NCI-H510A treated with DMSO at 0.1 percent for 48 hours (cell line): ENCODE measurements around the gene ADD1.

Experiments used
- DNase-seq: peaks from one replicate; lab custom pipeline; 2025; lab: John Stamatoyannopoulos, UW

ADD1 gene

DNA sequence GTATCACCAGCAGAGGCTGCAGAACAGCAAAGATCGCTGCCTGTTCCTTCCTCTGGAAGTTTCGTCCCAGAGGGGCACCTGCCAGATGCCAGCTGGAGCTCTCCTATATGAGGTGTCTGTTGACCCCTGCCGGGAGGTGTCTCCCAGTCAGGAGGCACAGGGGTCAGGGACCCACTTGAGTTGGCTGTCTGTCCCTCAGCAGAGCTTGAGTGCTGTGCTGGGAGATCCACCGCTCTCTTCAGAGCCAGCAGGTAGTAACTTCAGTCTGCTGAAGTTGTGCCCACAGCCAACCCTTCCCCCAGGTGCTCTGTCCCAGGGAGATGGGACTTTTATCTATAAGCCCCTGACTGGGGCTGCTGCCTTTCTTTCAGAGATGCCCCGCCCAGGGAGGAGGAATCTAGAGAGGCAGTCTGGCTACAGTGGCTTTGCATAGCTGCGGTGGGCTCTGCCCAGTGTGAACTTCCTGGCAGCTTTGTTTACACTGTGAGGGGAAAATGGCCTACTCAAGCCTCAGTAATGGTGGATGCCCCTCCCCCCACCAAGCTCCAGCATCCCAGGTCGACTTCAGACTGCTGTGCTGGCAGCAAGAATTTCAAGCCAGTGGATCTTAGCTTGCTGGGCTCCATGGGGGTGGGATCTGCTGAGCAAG is 78.9 kb downstream of the ADD1 start:
- DNase-seq: peak; percentile 51

DNA sequence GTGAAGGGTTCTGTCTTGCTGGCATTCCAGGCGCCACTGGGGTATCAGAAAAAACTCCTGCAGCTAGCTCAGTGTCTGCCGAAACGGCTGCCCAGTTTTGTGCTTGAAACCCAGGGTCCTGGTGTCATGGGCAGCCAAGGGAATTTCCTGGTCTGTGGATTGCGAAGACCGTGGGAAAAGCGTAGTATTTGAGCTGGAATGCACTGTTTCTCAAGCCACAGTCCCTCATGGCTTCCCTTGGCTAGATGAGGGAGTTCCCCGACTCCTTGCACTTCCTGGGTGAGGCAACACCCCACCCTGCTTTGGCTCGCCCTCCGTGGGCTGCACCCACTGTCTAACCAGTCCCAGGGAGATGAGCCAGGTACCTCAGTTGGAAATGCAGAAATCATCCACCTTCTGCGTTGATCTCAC is 79.5 kb downstream of the ADD1 start:
- no peak for DNase-seq

DNA sequence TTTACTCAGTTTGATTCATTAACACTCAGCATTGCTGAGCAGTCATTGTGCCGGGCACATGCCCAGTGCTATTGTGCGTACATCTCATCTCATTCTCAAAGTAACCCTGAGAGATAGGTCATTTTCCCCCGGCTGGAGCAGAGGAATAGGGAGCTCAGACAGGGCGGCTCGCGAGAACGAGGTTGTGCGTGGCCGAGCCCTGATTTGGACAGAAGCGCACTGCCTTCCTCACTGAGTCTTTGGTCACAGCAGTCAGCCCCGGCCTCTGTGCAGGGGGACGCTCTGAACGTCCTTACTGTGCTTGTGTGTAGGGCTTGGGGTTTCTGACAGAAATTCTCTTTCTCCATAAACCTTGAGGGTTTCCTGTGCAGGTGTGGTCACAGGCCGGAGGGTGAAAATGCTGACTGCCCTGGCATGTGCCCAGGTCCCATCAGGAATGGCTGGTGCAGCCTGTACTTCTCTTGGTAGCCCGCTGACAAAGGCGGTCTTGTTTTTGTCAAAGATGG is 80.1 kb downstream of the ADD1 start:
- DNase-seq: no peak

DNA sequence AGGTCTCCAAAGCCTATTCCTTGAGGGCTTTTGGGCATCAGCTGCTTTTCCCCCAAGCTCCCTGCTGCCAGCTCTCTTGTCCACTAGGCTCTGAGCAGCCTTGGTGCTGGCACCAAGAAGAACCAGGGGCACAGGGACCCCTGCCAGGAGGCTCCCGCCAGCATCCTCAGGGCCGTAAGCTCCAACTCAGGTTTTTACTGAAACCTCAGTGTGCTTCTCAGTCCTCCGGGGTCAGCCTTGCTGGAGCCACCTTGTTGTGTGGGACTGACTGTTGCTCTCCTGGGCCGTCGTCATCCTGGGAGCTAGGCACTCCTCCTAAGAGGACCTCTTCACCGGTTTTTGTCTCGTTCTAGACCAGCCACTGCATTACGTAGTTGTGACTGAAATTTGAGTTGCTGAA is 80.6 kb downstream of the ADD1 start:
- DNase-seq: no peak

DNA sequence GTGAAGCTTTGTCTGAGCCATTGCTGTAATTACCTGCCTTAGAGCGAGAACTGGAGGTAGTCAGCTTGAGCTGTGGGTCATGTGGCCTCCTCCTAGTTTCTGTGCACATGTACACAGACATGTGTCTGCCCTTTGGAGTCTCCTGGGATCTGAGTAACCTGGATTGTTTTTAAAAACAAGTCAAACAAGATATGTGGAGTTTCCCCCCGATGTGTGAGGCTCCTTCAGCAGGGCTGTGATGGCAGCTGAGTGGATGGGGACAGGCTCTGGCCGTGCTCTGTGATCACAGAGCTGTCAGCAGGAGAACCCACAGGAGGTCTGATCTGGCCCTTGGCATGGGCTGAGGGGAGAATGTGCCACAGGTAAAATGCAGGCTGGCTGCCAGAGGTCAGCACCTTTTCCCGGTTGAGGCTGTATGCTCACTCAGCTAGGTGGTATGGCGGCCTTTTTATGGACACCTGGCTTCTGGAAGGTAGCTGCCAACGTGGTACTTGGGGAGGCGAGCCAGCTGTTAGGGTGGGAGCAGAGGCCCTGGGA is 81.2 kb downstream of the ADD1 start:
- no peak for DNase-seq

DNA sequence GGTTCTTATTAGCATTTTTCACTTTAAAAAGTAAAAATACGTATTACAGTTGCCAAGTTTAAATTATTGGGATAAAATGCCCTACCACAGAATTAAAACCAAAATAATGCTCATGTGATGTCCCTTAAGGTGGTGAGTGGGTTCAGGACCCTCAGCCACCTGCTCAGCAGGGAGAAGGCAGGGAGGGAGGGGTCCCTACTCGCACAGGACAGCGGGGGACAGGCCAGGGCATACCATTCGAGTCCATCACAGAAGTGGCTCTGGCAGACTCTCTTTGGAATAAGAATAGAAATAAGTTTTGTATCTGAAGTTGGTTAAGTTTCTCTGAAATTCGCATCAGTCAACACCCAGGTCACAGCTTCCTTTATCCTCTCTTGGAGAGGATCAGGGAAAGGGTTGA is 81.9 kb downstream of the ADD1 start:
- DNase-seq: no peak

DNA sequence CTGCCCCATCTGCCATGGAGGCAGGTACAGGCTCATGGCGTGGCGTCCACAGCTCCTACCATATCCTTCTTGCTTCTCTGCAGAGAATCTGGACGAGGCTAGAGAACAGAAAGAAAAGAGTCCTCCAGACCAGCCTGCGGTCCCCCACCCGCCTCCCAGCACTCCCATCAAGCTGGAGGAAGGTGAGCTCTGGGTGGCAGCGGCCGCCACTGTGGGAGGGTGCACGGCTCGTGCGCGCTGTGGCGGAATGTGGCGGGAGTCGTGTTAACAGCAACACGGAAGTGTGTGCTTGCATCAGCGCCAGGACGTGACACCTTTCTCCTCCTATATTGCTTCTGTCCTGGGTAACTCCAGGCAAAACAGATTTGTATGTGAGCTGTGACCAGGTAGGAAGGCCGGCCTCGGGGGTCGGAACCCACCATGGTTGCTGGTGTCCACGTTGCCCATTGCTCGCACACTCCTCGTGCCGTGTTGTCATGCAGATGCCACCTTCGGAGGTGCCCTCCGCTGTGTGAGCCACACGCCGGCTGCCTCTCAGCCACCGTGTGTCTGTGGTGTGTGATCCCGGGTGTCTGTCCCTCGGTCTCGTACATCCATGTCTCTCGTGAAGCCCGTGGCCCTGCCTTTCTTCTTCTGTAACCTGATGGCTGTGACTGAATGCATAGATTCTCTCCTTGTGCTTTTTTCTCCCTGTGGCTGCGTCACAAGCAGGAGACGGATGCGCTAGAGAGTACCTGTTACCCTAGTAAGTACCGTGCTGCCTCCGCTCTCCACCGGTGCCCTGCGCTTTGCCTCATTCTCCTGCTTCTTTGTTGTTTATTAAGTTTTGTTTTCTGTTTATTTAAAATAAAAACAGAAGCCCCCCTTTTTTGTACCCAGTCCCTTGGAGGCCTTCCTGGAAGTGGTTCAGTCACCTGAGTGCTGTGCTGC is 82.6 kb downstream of the ADD1 start:
- no peak for DNase-seq

DNA sequence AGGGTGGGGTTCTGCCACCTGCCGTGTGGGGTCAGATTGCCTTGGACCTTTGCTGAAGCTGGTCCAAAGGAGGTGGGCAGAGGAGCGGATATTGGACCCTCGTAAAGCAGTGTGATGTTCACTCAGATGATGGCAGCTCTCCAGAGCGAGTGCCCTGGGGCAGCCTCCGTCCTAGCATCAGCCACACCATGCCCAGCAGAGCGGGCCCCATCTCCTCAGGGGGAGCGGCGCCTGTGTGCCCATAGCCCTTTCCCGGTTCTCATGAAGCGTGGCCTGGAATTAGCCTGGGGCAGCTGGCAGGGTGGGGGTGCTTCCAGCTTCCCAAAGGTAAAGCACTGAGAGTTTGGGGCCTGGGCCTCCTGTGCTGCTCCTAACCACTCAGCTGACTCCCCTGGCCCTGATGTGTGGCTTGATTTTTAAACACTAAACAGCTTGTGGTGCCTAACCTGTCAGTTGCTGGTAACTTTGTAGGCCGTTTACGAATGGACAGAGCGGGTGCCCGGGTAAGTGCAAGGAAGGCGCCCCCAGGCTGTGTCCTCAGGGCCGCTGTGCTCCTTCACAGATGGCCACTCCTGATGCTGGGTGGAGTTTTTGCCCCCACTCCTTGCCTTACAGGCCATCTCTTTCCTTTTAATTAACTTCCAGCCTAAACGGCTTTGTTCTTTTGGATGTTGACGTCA is 83.5 kb downstream of the ADD1 start:
- no peak for DNase-seq

DNA sequence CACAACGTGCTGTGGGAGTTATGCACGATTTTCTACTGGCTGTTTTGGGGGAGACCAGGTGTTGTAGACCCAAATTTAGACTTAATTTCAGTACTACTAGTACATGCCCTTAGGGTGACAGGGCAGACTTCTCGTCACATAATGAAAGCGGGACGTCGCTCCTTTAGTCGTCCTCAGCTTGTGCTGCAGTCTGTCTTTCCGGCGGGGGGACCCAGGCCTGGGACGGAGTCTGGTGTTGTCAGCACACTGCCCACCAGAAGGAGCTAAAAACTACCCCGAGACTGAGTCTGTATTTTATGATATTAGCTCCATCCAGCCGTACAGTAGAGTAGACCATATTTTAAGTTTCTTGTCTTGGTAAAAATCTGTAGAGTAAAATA is 84.0 kb downstream of the ADD1 start:
- no peak for DNase-seq

DNA sequence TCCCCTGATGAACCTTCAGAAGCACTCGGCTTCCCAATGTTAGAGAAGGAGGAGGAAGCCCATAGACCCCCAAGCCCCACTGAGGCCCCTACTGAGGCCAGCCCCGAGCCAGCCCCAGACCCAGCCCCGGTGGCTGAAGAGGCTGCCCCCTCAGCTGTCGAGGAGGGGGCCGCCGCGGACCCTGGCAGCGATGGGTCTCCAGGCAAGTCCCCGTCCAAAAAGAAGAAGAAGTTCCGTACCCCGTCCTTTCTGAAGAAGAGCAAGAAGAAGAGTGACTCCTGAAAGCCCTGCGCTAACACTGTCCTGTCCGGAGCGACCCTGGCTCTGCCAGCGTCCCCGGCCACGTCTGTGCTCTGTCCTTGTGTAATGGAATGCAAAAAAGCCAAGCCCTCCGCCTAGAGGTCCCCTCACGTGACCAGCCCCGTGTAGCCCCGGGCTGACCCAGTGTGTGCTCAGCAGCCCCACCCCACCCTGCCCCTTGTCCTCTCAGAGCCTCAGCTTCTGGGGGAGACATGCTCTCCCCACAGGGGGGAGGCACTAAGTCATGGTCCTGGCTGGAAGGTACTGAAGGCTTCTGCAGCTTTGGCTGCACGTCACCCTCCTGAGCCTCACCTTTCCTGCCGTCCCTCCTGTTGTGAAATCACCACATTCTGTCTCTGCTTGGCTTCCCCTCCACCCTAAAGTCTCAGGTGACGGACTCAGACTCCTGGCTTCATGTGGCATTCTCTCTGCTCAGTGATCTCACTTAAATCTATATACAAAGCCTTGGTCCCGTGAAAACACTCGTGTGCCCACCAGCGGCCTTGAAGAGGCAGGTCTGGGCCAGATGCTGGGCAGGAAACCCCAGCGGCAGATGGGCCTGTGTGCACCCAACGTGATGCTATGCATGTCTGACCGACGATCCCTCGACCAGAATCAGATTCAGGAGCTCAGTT is 84.9 kb downstream of the ADD1 start:
- no peak for DNase-seq

DNA sequence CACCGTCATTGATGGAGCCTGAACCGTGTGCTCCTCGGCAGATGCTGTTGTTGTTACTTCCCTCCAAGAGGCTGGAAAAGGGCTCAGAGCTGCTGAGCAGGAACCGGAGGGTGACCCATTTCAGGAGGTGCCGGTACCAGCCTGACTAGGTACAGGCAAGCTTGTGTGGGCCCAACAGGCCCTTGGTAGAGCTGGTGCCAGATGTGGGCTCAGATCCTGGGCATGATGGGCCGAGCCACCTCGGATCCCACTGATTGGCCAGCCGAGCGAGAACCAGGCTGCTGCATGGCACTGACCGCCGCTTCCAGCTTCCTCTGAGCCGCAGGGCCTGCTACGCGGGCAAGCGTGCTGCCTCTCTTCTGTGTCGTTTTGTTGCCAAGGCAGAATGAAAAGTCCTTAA is 85.8 kb downstream of the ADD1 start:
- DNase-seq: no peak

DNA sequence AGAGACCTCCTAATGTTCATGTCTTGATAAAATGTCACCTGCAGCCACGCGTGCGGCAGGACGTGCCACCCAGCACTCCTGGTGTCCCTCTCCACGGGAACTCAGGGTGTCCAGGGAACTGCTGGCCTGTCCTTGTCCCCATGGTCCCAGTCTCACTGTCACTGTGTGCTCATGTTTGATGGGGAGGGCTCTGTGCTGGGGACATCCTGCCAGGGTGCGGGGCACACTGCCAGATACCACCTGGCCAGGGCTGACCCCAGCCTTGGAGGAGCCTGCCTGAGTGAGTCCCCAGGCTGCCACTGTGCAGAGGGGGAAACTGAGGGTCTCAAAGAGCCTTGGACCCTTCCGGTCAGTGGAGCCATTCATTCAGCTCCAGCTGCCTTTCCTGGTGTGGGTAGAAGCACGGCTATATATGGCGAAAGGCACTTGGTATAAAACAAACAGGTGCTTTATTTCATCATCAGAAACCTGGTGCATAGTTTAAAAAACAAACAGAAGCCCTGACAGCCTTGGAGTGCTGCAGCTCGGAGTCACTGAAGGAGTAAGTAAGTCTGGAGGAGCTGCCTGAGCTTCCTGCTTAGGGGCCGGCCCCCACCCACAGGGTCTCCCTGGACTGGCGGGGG is 86.6 kb downstream of the ADD1 start:
- peak; percentile 79 for DNase-seq

DNA sequence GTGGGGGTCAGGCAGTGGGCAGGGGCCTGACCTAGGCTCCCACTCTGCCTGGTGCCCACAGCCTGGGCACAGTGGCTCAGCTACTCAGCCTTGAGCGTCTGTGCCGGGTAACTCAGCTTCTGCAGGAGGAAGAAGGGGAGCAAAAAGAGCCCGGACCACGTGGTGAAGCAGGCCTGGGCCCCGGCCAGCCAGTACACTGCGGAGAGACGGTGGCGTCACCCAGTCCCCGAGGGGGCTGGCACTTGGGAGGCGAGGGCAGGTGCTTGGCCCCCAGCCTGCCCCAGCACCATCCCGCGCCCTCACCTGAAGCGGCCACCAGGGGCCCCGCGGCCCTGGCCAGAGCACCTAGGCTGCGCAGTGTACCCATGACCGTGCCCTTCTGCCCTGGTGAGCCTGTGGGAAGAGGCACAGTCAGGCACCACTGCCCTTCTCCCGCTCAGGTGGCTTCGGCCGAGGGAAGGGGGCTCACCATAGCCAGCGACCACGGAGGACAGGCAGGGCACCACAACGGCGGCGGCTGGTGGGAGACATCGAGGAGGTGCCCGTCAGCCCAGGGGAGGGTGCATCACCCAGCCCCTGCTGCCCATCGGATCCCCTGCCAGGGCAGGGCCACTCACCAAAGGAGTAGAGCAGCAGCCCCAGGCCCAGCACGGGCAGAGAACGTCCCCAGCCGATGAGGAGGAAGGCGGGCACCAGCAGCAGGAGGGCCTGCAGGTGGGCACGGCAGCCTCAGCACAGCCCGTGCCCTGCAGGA is 87.3 kb downstream of the ADD1 start:
- peak; percentile 30 for DNase-seq

DNA sequence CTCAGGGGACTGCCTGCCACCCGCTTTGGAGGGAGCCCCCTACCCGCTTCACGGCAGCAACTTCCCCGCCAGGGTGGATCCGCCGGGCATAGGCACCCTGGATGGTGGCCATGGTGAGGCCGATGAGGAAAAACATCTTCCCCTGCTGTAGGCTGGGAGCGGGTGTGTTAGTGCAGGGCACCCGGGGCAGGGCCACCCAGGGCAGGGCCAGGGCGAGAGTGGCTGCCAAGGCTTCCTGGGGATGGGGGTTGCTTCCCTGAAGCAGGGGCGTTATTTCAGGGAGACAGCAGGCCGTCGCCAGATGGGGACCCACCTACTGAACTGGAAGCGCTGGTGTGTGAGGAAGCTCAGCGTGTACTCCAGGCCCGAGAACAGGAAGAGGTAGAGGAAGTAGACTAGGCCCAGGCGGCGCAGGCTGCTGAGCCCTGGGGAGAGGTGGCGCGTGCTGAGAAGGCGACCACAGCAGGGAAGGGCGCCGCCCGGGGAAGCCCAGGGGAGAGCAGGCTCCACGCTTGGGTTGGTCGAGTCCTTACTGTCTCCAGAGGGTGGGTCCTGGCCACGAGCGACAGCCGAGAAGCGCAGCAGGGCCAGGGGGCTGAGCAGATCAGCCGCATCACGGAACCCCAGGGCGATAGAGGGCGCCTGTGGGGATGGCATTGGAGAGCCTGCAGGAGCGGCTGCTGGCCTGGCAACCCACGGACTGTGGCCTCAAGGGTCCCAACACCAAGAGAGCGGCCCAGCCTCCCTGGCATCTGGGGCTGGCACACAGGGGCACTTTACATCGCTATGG is 88.1 kb downstream of the ADD1 start:
- DNase-seq: no peak

DNA sequence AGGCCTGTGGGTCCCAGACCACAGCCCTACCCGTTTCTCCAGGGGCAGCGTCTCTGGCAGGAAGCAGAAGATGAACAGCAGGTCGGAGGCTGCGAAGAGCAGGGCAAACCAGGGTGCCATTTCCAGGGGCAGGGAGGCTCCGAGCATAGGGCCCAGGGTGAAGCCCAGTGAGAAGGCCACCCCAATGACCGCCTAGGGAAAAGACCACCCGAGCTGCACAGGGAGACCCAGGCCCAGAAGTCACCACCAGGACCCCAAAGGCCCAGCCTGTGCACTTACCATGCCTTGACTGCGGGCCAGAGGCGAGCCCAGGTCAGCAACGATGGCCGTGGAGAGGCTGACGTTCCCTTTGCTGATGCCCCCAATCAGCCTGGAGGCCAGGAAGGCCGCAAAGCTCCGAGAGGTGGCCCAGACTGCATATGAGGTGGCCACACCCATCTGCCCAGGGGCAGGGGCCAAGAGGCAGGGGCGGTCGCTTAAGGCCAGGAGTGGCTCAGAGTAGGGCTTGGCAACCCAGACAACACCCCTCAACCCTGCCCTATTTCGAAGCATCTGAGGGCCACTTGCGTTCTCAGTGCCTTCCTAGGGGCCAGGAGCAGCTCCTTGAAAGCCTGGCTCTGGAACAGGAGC is 88.8 kb downstream of the ADD1 start:
- DNase-seq: no peak

DNA sequence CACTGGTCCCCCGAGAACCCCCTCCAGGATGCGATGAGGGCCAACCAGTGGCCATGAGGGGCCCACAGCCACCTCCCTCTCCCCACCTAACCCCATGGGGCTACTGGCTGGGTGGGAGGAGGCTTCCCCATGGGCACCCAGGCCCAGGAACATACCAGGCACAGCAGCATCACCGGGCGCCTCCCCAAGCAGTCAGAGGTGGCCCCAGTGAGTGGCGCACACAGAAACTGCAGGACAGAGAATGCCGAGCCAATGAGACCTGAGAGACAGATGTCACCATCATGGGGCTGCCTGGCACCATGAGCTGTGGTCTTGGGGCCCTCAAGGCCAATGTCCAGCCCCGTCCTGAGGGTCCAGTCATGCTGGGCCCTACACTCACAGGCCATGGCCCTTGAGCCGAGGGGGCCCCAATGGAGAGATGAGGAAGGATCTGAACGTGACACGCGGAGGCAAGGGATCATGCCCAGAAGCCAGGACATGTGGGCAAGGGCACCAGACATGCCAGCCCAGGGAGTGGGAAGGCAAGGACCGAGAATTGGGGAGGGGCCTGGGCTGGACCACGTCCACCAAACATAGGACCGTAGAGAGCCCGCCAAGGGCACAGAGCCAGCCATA is 89.4 kb downstream of the ADD1 start:
- DNase-seq: no peak

DNA sequence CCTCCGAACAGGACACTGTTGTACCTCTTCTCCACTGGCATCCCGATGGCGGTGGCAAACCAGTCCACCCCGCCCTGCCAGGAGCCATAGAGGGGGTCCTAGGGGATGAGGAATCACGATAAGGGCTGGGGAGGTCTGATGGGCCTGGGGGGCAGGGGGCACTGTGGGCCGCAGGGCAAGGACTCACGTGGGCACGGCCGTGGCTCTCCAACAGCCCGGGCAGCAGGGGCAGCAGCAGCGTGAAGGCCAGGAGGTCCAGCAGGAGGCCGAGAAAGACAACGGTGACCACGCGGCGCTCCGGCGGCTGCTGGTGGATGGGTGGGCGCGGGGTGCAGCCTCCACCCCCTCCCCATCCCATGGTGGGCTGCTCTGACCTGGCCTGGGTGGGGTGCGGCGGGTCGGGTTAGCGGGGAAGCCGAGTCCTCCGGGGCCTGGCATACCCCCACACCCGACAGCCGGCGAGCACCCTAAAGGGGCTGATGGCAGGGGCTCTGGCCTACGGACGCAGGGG is 90.0 kb downstream of the ADD1 start:
- no peak for DNase-seq
